HFF-Myc (cell line): Measurements from ENCODE around the gene DZANK1.
"Not testable (repeated sequence)": the region's sequence is repeated elsewhere in the genome, so short reads cannot be mapped to it uniquely, and the experiment has no call there.

Experiments
- DNase-seq: peaks from one replicate; pipeline ENCODE4 v3.0.0-alpha.2; 2011; ENCODE audit warnings: low read depth; ENCODE audit errors: extremely low read depth
- H3K4me3 ChIP-seq: replicated peaks from 2 replicates; pipeline ENCODE4 v1.5.1; 2011; ENCODE audit warnings: low read depth, mild to moderate bottlenecking, control low read depth, low read length
- TF ChIP-seq, protein P1 (sequence below): IDR thresholded peaks from 2 replicates; pipeline ENCODE4 v1.5.1; 2012; ENCODE audit warnings: mild to moderate bottlenecking, low read depth, low read length, control low read depth; ENCODE audit errors: missing control alignments

DZANK1 gene

DNA sequence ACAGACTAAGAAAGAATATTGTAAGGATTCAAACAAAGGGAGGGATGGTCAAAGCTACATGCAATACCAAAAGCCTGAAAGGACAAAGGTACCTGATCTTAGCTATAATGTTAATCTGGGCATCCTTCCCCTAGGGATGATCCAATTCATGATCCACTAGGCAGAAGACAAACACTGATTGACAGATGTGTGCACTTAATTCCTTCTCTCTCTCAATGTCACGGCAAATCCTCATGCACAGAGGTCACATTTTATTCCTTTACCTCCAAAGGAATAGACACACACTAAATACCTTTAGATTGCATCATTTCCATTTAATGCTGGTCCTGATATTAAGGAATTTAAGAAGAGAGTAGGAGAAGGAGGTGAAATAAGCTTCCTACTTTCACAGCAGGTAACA lies 105.2 kb downstream of the DZANK1 start:
- DNase-seq: no peak
- TF ChIP-seq, protein P1, sequence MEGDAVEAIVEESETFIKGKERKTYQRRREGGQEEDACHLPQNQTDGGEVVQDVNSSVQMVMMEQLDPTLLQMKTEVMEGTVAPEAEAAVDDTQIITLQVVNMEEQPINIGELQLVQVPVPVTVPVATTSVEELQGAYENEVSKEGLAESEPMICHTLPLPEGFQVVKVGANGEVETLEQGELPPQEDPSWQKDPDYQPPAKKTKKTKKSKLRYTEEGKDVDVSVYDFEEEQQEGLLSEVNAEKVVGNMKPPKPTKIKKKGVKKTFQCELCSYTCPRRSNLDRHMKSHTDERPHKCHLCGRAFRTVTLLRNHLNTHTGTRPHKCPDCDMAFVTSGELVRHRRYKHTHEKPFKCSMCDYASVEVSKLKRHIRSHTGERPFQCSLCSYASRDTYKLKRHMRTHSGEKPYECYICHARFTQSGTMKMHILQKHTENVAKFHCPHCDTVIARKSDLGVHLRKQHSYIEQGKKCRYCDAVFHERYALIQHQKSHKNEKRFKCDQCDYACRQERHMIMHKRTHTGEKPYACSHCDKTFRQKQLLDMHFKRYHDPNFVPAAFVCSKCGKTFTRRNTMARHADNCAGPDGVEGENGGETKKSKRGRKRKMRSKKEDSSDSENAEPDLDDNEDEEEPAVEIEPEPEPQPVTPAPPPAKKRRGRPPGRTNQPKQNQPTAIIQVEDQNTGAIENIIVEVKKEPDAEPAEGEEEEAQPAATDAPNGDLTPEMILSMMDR: no peak
- H3K4me3 ChIP-seq: no peak overlapping the region

DNA sequence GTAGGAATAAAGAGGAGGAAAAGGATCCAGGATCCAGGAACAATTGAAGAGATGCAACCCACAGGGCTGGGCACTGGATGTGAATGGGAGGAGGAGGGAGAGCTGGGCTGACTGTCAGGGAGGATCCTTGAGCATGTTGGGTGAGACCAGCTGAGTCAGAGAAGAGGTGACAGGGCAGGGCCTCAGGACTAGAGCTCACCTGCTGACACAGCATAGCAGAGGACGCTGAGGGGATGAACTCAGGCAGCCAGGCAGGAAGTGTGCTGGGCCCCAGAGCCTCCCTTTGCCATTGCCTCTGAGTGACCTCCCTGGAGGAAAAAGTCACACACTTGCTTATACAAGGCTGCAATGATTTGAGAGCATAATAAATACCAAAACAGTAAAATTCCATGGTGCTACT lies 106.2 kb downstream of the DZANK1 start:
- TF ChIP-seq, protein P1: no peak
- DNase-seq: no peak
- H3K4me3 ChIP-seq: no peak overlapping the region

DNA sequence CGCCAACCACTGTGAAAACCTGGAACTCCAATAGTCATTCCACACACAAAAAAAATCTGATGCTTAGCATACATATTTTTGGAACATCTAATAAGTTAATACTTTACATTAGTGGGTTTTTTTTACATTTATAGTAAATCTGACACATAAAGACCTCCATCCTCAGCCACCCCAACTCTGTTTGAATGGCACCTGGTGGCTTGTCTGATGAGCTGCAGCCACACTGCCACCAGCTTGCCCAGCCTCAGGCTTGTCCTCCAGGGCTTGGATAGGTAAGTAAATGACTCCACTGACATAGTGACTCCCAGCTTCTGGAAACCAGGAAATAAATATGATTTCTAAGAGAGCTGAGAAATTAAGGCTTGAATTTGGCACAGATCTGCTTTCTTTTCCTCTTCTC lies 107.0 kb downstream of the DZANK1 start:
- H3K4me3 ChIP-seq: no peak overlapping the region
- TF ChIP-seq, protein P1: no peak
- no peak for DNase-seq

DNA sequence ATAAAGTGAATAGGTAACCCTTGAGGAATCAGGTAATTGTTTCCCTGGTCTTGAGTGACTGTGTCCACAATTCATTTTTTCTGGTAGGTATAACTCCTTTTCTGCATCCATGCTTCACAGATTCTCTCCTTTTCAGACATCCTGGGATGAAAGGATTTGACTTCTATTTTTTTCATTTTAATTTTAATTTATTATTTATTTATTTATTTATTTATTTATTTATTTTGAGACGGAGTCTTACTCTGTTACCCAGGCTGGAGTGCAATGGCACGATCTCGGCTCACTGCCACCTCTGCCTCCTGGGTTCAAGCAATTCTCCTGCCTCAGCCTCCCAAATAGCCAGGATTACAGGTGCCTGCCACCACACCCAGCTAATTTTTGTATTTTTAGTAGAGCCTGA lies 117.1 kb downstream of the DZANK1 start:
- not testable (repeated sequence) for DNase-seq

More for the DNA sequence above, 117.1 kb downstream of the DZANK1 start:
- not testable (repeated sequence) for H3K4me3 ChIP-seq
